WTC11 (cell line): ENCODE data around the gene NOS3. TPM values are rescaled to one million over a fixed set of nuclear protein-coding genes. Genes with fewer than 3 reads are reported as not detected.

Source experiments
- ATAC-seq: fragments of 200-7000 bp; cut with Tn5 transposase; 2 replicates; pipeline ENCODE4 v1.10.0; 2021; ENCODE audit warnings: mild to moderate bottlenecking, moderate library complexity
- CTCF ChIA-PET: fragments of 300-600 bp; sonication (Branson Sonifier 250); formaldehyde crosslinking; loops from one replicate; lab custom pipeline; 2021; ENCODE audit warnings: antibody characterized with exemption; lab: Charles Lee
- POLR2A ChIA-PET: fragments of 350-600 bp; sonication (Branson Sonifier 250); formaldehyde crosslinking; loops from one replicate; lab custom pipeline; 2021; ENCODE audit warnings: antibody characterized with exemption; lab: Charles Lee
- DNase-seq: peaks from one replicate; pipeline ENCODE4 v3.0.0; 2021; ENCODE audit warnings: low spot score
- H3K27ac Mint-ChIP-seq: 2 replicates; pipeline ENCODE4 v1.8.0; 2021; ENCODE audit warnings: mixed read lengths
- H3K27me3 Mint-ChIP-seq: 2 replicates; pipeline ENCODE4 v1.8.0; 2021; ENCODE audit warnings: low read depth, mild to moderate bottlenecking, moderate library complexity, mixed read lengths
- H3K36me3 Mint-ChIP-seq: 2 replicates; pipeline ENCODE4 v1.8.0; 2021; ENCODE audit warnings: mixed read lengths
- H3K4me1 Mint-ChIP-seq: 2 replicates; pipeline ENCODE4 v1.8.0; 2022; ENCODE audit warnings: mixed read lengths
- H3K4me3 Mint-ChIP-seq: 2 replicates; pipeline ENCODE4 v1.8.0; 2021; ENCODE audit warnings: mild to moderate bottlenecking, moderate library complexity, mixed read lengths
- H3K9me3 Mint-ChIP-seq: 2 replicates; pipeline ENCODE4 v1.8.0; 2021; ENCODE audit warnings: mixed read lengths
- ATF1 ChIP-seq: sonication (generic); formaldehyde crosslinking; IDR thresholded peaks from 2 replicates; pipeline ENCODE4 v1.8.1; 2023; ENCODE audit warnings: mild to moderate bottlenecking, moderate library complexity, missing genetic modification reagents
- ELF4 ChIP-seq: sonication (generic); formaldehyde crosslinking; IDR thresholded peaks from 2 replicates; pipeline ENCODE4 v1.8.1; 2022; ENCODE audit warnings: low read depth, mild to moderate bottlenecking, moderate library complexity, missing genetic modification reagents
- HMGA2 ChIP-seq: fragments of 250-450 bp; sonication (Bioruptor Pico); IDR thresholded peaks from 2 replicates; pipeline ENCODE4 v1.4.0; 2021; ENCODE audit warnings: mild to moderate bottlenecking, moderate library complexity
- IRF2 ChIP-seq: sonication (generic); formaldehyde crosslinking; IDR thresholded peaks from 2 replicates; pipeline ENCODE4 v1.8.0; 2022; ENCODE audit warnings: low read depth, missing genetic modification reagents, borderline replicate concordance
- JAZF1 ChIP-seq: fragments of 250-450 bp; sonication (Bioruptor Pico); IDR thresholded peaks from 2 replicates; pipeline ENCODE4 v1.9.0; 2021; ENCODE audit warnings: moderate library complexity, mild to moderate bottlenecking, inconsistent platforms
- JUN ChIP-seq: sonication (generic); formaldehyde crosslinking; IDR thresholded peaks from 2 replicates; pipeline ENCODE4 v1.8.0; 2023; ENCODE audit warnings: mild to moderate bottlenecking, missing genetic modification reagents
- RELA ChIP-seq: sonication (generic); formaldehyde crosslinking; IDR thresholded peaks from 2 replicates; pipeline ENCODE4 v1.8.1; 2022; ENCODE audit warnings: missing genetic modification reagents, mild to moderate bottlenecking, borderline replicate concordance
- TEAD1 ChIP-seq: sonication (generic); formaldehyde crosslinking; IDR thresholded peaks from 2 replicates; pipeline ENCODE4 v1.8.0; 2022; ENCODE audit warnings: mild to moderate bottlenecking, missing genetic modification reagents
- ZNF138 ChIP-seq: sonication (generic); formaldehyde crosslinking; conservative IDR thresholded peaks from 2 replicates; pipeline ENCODE4 v1.8.1; 2022; ENCODE audit warnings: mild to moderate bottlenecking, moderate library complexity, missing genetic modification reagents
- ZNF671 ChIP-seq: fragments of 250-450 bp; sonication (Bioruptor Pico); IDR thresholded peaks from 2 replicates; pipeline ENCODE4 v1.8.0; 2021; ENCODE audit warnings: mild to moderate bottlenecking
- total RNA-seq: library from RNA; stranded (reverse); gene quantifications from 3 replicates; pipeline ENCODE4 v1.2.3, GENCODE V29; 2021
- TF ChIP-seq, protein P1 (sequence below): sonication (generic); formaldehyde crosslinking; IDR thresholded peaks from 2 replicates; pipeline ENCODE4 v1.8.1; 2022; ENCODE audit warnings: missing genetic modification reagents, borderline replicate concordance
- TF ChIP-seq, protein P2 (sequence below): fragments of 250-450 bp; sonication (Bioruptor Pico); IDR thresholded peaks from 2 replicates; pipeline ENCODE4 v1.9.0; 2021; ENCODE audit warnings: moderate library complexity, mild to moderate bottlenecking, inconsistent platforms, borderline replicate concordance
- TF ChIP-seq, protein P3 (sequence below): fragments of 250-450 bp; sonication (Bioruptor Pico); IDR thresholded peaks from 2 replicates; pipeline ENCODE4 v2.1.2; 2022; ENCODE audit warnings: mild to moderate bottlenecking, moderate library complexity
- TF ChIP-seq, protein P4 (sequence below): sonication (generic); formaldehyde crosslinking; IDR thresholded peaks from 2 replicates; pipeline ENCODE4 v1.8.1; 2022; ENCODE audit warnings: low read depth, mild to moderate bottlenecking, moderate library complexity, missing genetic modification reagents, borderline replicate concordance
- TF ChIP-seq, protein P5 (sequence below): sonication (generic); formaldehyde crosslinking; IDR thresholded peaks from 2 replicates; pipeline ENCODE4 v1.8.0; 2022; ENCODE audit warnings: missing genetic modification reagents
- TF ChIP-seq, protein P6 (sequence below): sonication (generic); formaldehyde crosslinking; IDR thresholded peaks from 2 replicates; pipeline ENCODE4 v1.8.1; 2023; ENCODE audit warnings: mild to moderate bottlenecking, moderate library complexity, missing genetic modification reagents
- TF ChIP-seq, protein P7 (sequence below): fragments of 250-450 bp; sonication (Bioruptor Pico); conservative IDR thresholded peaks from 2 replicates; pipeline ENCODE4 v1.9.0; 2021; ENCODE audit warnings: mild to moderate bottlenecking
- TF ChIP-seq, protein P8 (sequence below): sonication (generic); formaldehyde crosslinking; IDR thresholded peaks from 2 replicates; pipeline ENCODE4 v1.8.0; 2022; ENCODE audit warnings: mild to moderate bottlenecking, missing genetic modification reagents
- TF ChIP-seq, protein P9 (sequence below): sonication (generic); formaldehyde crosslinking; IDR thresholded peaks from 2 replicates; pipeline ENCODE4 v1.8.1; 2023; ENCODE audit warnings: mild to moderate bottlenecking, missing genetic modification reagents, moderate library complexity

NOS3 gene
- total RNA-seq, 1 experiment from 2014 or later = 6.6 TPM

DNA sequence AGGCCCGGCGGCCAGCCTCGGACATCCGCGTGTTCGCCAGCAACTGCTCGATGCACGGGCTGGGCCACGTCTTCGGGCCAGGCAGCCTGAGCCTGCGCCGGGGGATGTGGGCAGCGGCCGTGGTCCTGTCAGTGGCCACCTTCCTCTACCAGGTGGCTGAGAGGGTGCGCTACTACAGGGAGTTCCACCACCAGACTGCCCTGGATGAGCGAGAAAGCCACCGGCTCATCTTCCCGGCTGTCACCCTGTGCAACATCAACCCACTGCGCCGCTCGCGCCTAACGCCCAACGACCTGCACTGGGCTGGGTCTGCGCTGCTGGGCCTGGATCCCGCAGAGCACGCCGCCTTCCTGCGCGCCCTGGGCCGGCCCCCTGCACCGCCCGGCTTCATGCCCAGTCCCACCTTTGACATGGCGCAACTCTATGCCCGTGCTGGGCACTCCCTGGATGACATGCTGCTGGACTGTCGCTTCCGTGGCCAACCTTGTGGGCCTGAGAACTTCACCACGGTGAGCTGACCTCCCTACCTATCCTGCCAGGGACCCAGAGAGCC lies 58.2 kb downstream of the NOS3 start (continued):
- TF ChIP-seq, protein P1, sequence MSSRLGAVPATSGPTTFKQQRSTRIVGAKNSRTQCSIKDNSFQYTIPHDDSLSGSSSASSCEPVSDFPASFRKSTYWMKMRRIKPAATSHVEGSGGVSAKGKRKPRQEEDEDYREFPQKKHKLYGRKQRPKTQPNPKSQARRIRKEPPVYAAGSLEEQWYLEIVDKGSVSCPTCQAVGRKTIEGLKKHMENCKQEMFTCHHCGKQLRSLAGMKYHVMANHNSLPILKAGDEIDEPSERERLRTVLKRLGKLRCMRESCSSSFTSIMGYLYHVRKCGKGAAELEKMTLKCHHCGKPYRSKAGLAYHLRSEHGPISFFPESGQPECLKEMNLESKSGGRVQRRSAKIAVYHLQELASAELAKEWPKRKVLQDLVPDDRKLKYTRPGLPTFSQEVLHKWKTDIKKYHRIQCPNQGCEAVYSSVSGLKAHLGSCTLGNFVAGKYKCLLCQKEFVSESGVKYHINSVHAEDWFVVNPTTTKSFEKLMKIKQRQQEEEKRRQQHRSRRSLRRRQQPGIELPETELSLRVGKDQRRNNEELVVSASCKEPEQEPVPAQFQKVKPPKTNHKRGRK (CRISPR knock-in tag) = no peak
- no peak for TF ChIP-seq HMGA2 (CRISPR knock-in tag)
- TF ChIP-seq, protein P2, sequence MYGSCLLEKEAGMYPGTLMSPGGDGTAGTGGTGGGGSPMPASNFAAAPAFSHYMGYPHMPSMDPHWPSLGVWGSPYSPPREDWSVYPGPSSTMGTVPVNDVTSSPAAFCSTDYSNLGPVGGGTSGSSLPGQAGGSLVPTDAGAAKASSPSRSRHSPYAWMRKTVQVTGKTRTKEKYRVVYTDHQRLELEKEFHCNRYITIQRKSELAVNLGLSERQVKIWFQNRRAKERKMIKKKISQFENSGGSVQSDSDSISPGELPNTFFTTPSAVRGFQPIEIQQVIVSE = no peak
- TF ChIP-seq ZNF138 (CRISPR knock-in tag) = no peak
- no peak for TF ChIP-seq ELF4 (CRISPR knock-in tag)

DNA sequence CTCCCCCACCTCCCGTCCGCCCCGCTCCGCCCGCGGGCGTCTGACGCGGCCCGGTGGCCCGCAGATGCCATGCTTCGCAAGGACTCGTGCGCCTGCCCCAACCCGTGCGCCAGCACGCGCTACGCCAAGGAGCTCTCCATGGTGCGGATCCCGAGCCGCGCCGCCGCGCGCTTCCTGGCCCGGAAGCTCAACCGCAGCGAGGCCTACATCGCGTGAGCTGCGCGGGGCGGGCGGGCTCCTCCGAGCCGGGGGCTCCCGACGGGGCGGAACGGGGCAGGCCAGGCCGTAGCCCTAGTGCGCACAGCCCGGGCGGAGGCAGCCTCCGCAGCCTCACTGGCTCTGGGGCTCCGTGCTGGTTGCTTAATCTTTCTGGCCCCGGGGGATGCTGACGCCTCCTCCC lies 60.3 kb downstream of the NOS3 start:
- Mint-ChIP-seq H3K9me3 (no peaks in the 10 kb centered on the region), H3K36me3 (no peaks in the 10 kb centered on the region; the same call in 1 of the 2 replicates), H3K4me3 (no peak overlapping the region), H3K27ac (no peak overlapping the region), H3K4me1 (peaks cover 3% of the 10 kb centered on the region; the same call in 1 of the 2 replicates), H3K27me3 (peaks cover 34% of the 10 kb centered on the region)
- ATAC-seq (peak; percentile 85), DNase-seq (peak; percentile 90)
- CTCF ChIA-PET = interaction anchor here (0.5 to 4.2 kb wide), 16 partner anchors 9 to 1218 kb away, joined by 3 to 34 read pairs (median 4); partner anchors contain the start of gene ABCB8
- POLR2A ChIA-PET = interaction anchor here (1.1 to 1.9 kb wide), 4 partner anchors 11 to 38 kb away, joined by 3 to 11 read pairs (median 4); partner anchors contain the start of gene FASTK
- TF ChIP-seq, protein P3, sequence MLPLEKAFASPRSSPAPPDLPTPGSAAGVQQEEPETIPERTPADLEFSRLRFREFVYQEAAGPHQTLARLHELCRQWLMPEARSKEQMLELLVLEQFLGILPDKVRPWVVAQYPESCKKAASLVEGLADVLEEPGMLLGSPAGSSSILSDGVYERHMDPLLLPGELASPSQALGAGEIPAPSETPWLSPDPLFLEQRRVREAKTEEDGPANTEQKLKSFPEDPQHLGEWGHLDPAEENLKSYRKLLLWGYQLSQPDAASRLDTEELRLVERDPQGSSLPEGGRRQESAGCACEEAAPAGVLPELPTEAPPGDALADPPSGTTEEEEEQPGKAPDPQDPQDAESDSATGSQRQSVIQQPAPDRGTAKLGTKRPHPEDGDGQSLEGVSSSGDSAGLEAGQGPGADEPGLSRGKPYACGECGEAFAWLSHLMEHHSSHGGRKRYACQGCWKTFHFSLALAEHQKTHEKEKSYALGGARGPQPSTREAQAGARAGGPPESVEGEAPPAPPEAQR = no peak
- TF ChIP-seq, protein P4, sequence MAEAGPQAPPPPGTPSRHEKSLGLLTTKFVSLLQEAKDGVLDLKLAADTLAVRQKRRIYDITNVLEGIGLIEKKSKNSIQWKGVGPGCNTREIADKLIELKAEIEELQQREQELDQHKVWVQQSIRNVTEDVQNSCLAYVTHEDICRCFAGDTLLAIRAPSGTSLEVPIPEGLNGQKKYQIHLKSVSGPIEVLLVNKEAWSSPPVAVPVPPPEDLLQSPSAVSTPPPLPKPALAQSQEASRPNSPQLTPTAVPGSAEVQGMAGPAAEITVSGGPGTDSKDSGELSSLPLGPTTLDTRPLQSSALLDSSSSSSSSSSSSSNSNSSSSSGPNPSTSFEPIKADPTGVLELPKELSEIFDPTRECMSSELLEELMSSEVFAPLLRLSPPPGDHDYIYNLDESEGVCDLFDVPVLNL (CRISPR knock-in tag) = peak; percentile 94
- TF ChIP-seq ATF1 (CRISPR knock-in tag) = peak; percentile 93; the same call in 1 of the 2 replicates
- TF ChIP-seq JAZF1 = no peak
- TF ChIP-seq RELA (CRISPR knock-in tag) = peak; percentile 97
- TF ChIP-seq, protein P5, sequence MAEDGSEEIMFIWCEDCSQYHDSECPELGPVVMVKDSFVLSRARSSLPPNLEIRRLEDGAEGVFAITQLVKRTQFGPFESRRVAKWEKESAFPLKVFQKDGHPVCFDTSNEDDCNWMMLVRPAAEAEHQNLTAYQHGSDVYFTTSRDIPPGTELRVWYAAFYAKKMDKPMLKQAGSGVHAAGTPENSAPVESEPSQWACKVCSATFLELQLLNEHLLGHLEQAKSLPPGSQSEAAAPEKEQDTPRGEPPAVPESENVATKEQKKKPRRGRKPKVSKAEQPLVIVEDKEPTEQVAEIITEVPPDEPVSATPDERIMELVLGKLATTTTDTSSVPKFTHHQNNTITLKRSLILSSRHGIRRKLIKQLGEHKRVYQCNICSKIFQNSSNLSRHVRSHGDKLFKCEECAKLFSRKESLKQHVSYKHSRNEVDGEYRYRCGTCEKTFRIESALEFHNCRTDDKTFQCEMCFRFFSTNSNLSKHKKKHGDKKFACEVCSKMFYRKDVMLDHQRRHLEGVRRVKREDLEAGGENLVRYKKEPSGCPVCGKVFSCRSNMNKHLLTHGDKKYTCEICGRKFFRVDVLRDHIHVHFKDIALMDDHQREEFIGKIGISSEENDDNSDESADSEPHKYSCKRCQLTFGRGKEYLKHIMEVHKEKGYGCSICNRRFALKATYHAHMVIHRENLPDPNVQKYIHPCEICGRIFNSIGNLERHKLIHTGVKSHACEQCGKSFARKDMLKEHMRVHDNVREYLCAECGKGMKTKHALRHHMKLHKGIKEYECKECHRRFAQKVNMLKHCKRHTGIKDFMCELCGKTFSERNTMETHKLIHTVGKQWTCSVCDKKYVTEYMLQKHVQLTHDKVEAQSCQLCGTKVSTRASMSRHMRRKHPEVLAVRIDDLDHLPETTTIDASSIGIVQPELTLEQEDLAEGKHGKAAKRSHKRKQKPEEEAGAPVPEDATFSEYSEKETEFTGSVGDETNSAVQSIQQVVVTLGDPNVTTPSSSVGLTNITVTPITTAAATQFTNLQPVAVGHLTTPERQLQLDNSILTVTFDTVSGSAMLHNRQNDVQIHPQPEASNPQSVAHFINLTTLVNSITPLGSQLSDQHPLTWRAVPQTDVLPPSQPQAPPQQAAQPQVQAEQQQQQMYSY (CRISPR knock-in tag) = peak; percentile 70
- peak; percentile 82; the same call in 1 of the 2 replicates for TF ChIP-seq IRF2
- TF ChIP-seq, protein P6, sequence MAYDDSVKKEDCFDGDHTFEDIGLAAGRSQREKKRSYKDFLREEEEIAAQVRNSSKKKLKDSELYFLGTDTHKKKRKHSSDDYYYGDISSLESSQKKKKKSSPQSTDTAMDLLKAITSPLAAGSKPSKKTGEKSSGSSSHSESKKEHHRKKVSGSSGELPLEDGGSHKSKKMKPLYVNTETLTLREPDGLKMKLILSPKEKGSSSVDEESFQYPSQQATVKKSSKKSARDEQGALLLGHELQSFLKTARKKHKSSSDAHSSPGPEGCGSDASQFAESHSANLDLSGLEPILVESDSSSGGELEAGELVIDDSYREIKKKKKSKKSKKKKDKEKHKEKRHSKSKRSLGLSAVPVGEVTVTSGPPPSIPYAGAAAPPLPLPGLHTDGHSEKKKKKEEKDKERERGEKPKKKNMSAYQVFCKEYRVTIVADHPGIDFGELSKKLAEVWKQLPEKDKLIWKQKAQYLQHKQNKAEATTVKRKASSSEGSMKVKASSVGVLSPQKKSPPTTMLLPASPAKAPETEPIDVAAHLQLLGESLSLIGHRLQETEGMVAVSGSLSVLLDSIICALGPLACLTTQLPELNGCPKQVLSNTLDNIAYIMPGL = peak; percentile 70; the same call in 1 of the 2 replicates
- TF ChIP-seq, protein P7, sequence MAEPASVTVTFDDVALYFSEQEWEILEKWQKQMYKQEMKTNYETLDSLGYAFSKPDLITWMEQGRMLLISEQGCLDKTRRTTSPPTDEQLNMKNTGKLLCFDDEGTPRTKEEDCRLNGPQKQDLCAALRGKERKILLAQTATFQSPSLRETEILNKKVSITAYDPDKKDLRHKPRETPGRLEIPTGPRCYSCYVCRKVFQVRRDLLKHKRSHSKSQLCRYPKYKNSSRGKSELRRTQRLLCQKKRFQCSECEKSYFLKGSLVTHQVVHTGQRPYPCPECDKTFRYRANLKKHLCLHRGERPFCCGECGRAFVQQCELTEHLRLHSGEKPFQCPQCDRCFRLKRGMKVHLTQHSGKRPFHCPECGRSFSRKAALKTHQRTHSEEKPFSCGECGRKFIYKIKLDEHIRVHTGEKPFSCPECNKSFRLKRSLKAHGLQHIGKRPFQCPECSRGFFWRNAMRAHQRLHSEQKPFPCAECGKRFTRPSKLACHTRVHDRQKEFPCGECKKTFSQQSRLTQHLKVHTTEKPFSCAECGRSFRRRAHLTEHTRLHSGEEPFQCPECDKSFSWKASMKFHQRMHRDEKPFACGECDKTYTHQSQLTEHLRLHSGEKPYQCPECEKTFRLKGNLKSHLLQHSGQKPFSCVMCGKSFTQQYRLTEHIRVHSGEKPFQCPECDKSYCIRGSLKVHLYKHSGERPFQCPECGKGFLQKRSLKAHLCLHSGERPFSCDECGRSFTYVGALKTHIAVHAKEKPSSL (CRISPR knock-in tag) = no peak
- TF ChIP-seq, protein P8, sequence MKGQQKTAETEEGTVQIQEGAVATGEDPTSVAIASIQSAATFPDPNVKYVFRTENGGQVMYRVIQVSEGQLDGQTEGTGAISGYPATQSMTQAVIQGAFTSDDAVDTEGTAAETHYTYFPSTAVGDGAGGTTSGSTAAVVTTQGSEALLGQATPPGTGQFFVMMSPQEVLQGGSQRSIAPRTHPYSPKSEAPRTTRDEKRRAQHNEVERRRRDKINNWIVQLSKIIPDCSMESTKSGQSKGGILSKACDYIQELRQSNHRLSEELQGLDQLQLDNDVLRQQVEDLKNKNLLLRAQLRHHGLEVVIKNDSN (CRISPR knock-in tag) = peak; percentile 82
- peak; percentile 98 for TF ChIP-seq JUN
- TF ChIP-seq, protein P9, sequence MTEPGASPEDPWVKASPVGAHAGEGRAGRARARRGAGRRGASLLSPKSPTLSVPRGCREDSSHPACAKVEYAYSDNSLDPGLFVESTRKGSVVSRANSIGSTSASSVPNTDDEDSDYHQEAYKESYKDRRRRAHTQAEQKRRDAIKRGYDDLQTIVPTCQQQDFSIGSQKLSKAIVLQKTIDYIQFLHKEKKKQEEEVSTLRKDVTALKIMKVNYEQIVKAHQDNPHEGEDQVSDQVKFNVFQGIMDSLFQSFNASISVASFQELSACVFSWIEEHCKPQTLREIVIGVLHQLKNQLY (CRISPR knock-in tag) = peak; percentile 97
- TF ChIP-seq, protein P2 = no peak
- TF ChIP-seq TEAD1 = peak; percentile 98
- TF ChIP-seq ZNF671 (CRISPR knock-in tag) = no peak
